ES-I3 (cell line): ENCODE results near the gene BFSP2.

Experiments
- H3K36me3 ChIP-seq: 2 replicates; pipeline ENCODE4 v1.6.1; 2013; ENCODE audit warnings: mild to moderate bottlenecking, low read length, control low read depth, moderate library complexity; ENCODE audit not compliant: insufficient read depth
- H3K4me1 ChIP-seq: 2 replicates; pipeline ENCODE4 v1.6.1; 2013; ENCODE audit warnings: mild to moderate bottlenecking, control low read depth, low read length; ENCODE audit not compliant: insufficient read depth
- H3K9ac ChIP-seq: 2 replicates; pipeline ENCODE4 v1.6.1; 2013; ENCODE audit warnings: low read depth, mild to moderate bottlenecking, low read length, moderate library complexity
- H3K9me3 ChIP-seq: 2 replicates; pipeline ENCODE4 v1.6.1; 2013; ENCODE audit warnings: mild to moderate bottlenecking, low read length, moderate library complexity; ENCODE audit not compliant: control insufficient read depth, insufficient read depth

The BFSP2 gene, protein sequence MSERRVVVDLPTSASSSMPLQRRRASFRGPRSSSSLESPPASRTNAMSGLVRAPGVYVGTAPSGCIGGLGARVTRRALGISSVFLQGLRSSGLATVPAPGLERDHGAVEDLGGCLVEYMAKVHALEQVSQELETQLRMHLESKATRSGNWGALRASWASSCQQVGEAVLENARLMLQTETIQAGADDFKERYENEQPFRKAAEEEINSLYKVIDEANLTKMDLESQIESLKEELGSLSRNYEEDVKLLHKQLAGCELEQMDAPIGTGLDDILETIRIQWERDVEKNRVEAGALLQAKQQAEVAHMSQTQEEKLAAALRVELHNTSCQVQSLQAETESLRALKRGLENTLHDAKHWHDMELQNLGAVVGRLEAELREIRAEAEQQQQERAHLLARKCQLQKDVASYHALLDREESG

DNA sequence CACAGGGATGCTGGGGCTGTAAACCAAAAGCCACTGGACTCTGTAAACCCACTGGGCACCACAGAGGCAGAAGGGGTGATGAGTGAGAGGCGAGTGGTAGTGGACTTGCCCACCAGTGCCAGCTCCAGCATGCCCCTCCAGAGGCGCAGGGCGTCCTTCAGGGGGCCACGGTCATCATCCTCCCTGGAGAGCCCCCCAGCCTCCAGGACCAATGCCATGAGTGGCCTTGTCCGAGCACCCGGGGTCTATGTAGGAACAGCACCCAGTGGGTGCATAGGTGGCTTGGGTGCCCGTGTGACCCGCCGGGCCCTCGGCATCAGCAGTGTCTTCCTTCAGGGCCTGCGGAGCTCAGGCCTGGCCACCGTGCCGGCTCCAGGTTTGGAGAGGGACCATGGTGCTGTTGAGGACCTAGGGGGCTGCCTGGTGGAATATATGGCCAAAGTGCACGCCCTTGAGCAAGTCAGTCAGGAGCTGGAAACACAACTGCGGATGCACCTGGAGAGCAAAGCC is at the start of gene BFSP2:
Gene BFSP2, plus strand, starts transcription at position 51 of the 510 bp plus-strand sequence. Its CDS starts 28 bp downstream, at position 79.
- no peaks in the 10 kb centered on the region for H3K4me1 ChIP-seq
- H3K36me3 ChIP-seq: no peaks in the 10 kb centered on the region; the same call in 1 of the 2 replicates
- H3K9me3 ChIP-seq: no peaks in the 10 kb centered on the region
- H3K9ac ChIP-seq: no peak within 1 kb of the TSS

DNA sequence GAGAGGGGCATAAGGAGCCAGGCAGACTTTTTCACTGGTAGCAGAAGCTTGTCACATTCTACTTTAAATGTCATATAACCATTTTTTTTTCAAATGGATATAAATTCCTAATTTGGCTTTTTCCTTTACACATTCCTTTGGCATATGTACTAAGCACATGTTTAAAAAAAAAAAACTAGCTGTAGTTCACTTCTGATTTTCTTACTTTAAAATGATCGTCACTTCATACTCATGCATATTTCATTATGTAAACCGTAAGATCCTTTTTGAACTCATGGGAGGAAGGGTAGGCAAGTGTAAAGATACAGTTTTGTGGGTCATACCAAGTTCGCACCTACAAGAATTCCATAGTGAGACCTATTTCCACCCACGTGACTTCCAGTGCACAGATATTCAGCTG is 45.1 kb upstream of the BFSP2 start:
- Histone ChIP-seq H3K36me3 (no peaks in the 10 kb centered on the region), H3K9me3 (no peaks in the 10 kb centered on the region)

GRCh38 chr3:133360476-133360875 is 39.4 kb upstream of the BFSP2 start:
- no peaks in the 10 kb centered on the region for H3K9me3 ChIP-seq
- H3K9ac ChIP-seq: no peak overlapping the region
- H3K36me3 ChIP-seq: no peaks in the 10 kb centered on the region
- no peaks in the 10 kb centered on the region for H3K4me1 ChIP-seq

More for the DNA sequence above, 45.1 kb upstream of the BFSP2 start:
- no peaks in the 10 kb centered on the region for H3K4me1 ChIP-seq
- H3K9ac ChIP-seq: no peak overlapping the region

GRCh38 chr3:133361011-133361410 is 38.8 kb upstream of the BFSP2 start:
- no peak overlapping the region for H3K9ac ChIP-seq
- H3K4me1 ChIP-seq: no peaks in the 10 kb centered on the region
- no peaks in the 10 kb centered on the region for H3K9me3 ChIP-seq
- H3K36me3 ChIP-seq: no peaks in the 10 kb centered on the region

GRCh38 chr3:133361435-133361834 is 38.4 kb upstream of the BFSP2 start:
- no peaks in the 10 kb centered on the region for H3K4me1 ChIP-seq
- no peaks in the 10 kb centered on the region for H3K9me3 ChIP-seq
- H3K9ac ChIP-seq: no peak overlapping the region
- no peaks in the 10 kb centered on the region for H3K36me3 ChIP-seq

- Histone ChIP-seq H3K4me1 (no peaks in the 10 kb centered on the region), H3K36me3 (no peaks in the 10 kb centered on the region), H3K9ac (no peak overlapping the region), H3K9me3 (no peaks in the 10 kb centered on the region)
These were observed 37.3 kb upstream of the BFSP2 start for GRCh38 chr3:133362539-133362938.

GRCh38 chr3:133364704-133365103 is 35.2 kb upstream of the BFSP2 start:
- Histone ChIP-seq H3K9me3 (no peaks in the 10 kb centered on the region), H3K36me3 (no peaks in the 10 kb centered on the region), H3K4me1 (no peaks in the 10 kb centered on the region), H3K9ac (no peak overlapping the region)

GRCh38 chr3:133366921-133367320 is 32.9 kb upstream of the BFSP2 start:
- Histone ChIP-seq H3K36me3 (no peaks in the 10 kb centered on the region), H3K9me3 (no peaks in the 10 kb centered on the region), H3K4me1 (no peaks in the 10 kb centered on the region), H3K9ac (no peak overlapping the region)

DNA sequence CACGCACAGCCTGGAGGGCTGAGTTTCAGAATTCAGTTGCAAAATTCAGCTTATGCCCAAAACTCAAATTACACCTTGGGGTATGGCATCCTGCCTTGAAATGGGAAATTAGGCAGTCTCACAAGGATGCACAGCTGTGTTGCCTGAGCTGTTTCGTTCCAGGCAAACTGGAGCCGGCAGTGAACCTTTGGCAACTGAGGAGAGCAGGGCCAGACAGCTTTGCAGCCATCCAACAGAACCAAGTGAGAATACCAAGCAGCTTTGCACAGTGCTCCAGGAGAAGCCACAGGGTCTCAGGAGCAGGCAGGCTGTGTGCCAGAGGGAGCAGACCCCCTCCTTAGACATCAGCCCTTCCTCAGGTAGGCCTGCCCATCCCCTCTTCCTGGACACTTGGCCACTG is 32.5 kb upstream of the BFSP2 start:
- H3K4me1 ChIP-seq: no peaks in the 10 kb centered on the region
- no peak overlapping the region for H3K9ac ChIP-seq
- H3K36me3 ChIP-seq: no peaks in the 10 kb centered on the region
- H3K9me3 ChIP-seq: no peaks in the 10 kb centered on the region

- Histone ChIP-seq H3K36me3 (no peaks in the 10 kb centered on the region), H3K4me1 (no peaks in the 10 kb centered on the region), H3K9ac (no peak overlapping the region), H3K9me3 (no peaks in the 10 kb centered on the region)
These were observed 31.9 kb upstream of the BFSP2 start for GRCh38 chr3:133367956-133368355.

- H3K36me3 ChIP-seq: no peaks in the 10 kb centered on the region
- no peaks in the 10 kb centered on the region for H3K4me1 ChIP-seq
- no peaks in the 10 kb centered on the region for H3K9me3 ChIP-seq
- no peak overlapping the region for H3K9ac ChIP-seq
These were observed 31.3 kb upstream of the BFSP2 start for GRCh38 chr3:133368371-133369067.

DNA sequence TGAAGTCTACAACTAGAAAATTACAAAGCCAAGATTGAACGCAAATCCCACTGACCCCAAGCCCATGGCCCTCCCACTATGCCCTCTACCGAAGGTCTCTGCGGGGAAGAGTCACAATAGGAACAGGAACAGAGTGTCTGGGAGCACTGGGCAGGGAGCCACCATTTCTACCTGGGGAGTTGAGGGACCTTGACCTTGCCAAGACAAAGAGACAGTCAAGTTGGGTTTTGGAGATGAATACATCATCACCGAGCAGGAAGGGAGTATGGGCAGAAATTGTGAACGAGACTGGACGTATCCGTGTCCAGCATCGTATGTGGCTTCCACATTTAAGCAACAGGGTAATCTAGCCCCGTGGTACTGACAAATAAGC is 30.8 kb upstream of the BFSP2 start:
- Histone ChIP-seq H3K9me3 (no peaks in the 10 kb centered on the region), H3K36me3 (no peaks in the 10 kb centered on the region), H3K9ac (no peak overlapping the region), H3K4me1 (no peaks in the 10 kb centered on the region)

DNA sequence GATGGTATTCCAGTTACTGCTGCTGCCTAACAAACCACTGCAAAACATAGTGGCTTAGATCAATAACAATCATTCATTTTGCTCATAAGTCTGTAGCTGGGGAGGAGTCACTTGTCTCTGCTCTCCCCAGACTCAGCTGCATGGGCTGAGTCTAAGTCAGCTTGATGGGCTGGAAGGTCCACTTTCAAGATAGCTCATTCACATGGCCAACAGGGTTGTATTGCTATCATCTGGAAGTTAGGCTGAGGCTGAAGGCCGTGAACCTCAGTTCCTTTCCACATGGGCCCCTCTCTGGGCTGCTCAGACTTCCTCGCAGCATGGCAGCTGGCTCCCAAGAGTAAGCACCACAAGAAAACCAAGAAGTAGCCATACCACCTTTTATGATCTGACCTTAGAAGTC is 28.7 kb upstream of the BFSP2 start:
- peaks cover 14% of the 10 kb centered on the region for H3K4me1 ChIP-seq
- H3K36me3 ChIP-seq: no peaks in the 10 kb centered on the region

DNA sequence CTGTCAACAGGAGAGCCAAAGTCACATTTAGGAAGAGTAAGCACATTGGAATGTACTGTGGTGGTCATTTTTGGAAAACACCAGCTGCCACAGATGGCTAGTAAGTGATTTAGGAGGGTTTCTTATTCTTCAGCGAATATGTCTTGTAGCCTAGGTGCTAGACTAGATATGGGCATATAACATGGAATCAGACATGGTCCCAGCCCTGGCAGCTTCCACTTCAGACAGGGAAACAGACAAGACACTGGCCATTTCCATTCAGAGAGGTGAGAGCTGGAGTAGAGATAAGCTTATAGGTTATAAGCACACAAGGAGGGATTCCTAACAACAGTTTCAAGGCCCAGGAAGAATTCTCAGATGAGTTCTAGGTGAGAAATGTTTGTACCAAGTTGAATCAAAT is 28.2 kb upstream of the BFSP2 start:
- no peaks in the 10 kb centered on the region for H3K9me3 ChIP-seq
- no peak overlapping the region for H3K9ac ChIP-seq
- no peaks in the 10 kb centered on the region for H3K36me3 ChIP-seq
- peaks cover 14% of the 10 kb centered on the region for H3K4me1 ChIP-seq

More for the DNA sequence above, 28.7 kb upstream of the BFSP2 start:
- Histone ChIP-seq H3K9ac (no peak overlapping the region), H3K9me3 (no peaks in the 10 kb centered on the region)
